GM18519 (cell line): Measurements from ENCODE around the gene UVRAG.
"Not testable (repeated sequence)": the region's sequence is repeated elsewhere in the genome, so short reads cannot be mapped to it uniquely, and the experiment has no call there.

Source experiments
- ATAC-seq: cut with Tn5 transposase; IDR thresholded peaks from one replicate; pipeline ENCODE4 v1.9.1; 2021; ENCODE audit warnings: mild to moderate bottlenecking, moderate library complexity; ENCODE audit not compliant: unreplicated experiment, low FRiP score

UVRAG gene

GRCh38 chr11:75945947-75946346 lies 130.9 kb downstream of the UVRAG start:
- no peak for ATAC-seq

DNA sequence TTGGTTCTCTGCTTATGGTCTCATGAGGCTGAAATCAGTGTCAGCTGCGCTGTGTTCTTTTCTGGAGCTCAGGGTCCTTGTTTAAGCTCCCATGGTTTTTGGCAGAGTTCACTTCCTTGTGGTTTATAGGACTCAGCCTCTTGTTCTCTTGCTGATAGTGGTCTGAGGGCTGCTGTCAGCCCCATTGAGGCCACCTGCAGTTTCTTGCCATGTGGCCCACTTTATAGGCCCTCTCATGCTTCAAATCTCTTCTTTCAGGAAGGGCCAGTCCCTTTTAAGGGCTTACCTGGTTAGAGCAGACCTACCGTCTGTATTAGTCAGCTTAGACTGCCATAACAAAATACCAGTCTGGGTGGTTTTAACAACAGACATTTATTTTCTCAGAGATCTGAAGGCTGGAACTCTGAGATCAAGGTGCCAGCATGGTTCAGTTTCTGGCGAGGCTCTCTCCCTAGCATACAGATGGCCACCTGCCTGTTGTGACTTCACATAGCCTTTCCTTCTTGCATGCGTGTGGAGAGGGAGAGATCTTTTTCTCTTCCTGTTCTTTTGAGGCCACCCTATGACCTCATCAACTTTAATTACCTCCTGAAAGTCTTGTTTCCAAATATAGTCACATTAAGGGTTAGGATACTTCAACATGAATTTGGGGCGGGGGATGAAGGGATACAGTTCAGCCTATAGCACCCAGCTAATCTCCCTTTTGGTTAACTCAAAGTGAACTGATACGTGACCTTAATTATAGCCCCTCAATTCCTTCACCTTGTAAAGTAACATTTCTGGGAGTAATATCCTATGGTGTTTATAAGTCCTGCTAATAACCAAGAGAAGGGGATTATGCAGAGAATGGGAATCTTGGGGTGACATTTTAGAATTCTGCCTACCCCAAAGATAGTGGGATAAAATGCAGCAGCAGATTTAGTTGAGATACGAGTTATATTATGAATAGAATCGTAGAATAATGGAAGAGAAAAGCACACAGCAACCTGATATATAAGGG lies 131.8 kb downstream of the UVRAG start:
- no peak for ATAC-seq

DNA sequence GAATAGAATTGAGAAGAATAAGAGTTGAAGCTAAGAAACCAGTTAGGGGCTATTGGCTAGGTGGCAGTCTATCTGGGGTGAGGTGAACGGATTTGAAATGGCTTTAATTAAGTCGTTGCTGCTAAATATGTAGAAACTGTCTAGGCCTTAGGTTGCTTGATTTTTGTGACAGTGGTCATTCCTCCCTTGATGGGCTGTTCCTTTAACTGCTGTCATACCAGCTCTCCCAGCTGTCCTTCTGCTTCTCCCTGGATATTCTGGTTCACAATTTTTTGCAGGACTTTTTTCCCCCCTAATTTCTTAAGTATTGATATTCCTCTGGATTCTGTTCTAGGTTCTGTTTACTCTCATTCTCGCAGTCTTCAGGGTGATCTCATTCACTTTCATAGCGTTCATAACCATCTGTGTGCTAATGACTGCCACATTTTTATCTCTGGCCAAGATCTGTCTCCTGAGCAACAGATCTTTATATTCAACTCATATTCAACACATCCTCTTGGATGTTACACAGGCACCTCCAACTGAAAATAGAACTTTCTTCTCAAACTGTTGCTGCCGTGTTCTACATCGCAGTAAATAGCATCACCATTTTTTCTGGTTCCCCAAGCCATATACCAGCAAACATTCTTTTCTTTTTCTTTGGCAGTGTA lies 134.1 kb downstream of the UVRAG start:
- no peak for ATAC-seq

DNA sequence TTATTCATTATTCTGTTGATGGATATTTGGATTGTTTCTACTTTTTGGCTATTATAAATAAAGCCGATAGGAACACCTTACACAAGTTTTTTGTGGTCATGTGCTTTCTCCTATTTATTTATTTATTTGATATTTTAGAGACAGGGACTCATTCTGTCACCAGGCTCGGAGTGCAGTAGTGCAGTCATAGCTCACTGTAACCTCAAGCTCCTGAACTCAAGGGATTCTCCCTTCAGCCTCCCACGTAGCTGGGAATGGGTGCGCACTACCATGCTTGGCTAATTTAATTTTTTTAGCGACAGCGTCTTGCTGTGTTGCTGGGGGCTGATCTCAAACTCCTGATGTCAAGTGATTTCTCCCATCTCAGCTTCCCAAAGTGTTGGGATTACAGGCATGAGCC lies 135.1 kb downstream of the UVRAG start:
- no peak for ATAC-seq

DNA sequence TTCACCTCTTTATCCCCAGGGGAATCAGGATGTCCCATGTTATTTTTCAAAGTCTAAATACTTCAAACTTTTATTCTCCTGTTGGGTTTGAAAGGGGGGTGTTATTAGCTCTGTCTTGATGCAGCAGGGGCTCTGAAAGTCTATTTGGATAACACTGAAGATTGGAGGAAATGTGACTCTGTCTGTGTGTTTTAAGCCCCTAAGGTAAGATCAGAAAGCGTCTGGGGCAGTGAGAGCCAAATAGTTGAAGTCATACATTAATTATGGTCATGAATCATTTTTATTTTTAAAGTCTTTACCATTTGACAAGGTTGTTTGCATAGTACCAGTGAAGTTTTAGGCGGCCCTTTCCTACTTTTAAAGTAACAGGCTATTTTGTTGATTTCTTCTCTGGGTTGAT lies 139.0 kb downstream of the UVRAG start:
- no peak for ATAC-seq

GRCh38 chr11:75955443-75955842 lies 140.4 kb downstream of the UVRAG start:
- no peak for ATAC-seq

- no peak for ATAC-seq
Observed at GRCh38 chr11:75959540-75959939, 144.5 kb downstream of the UVRAG start.

GRCh38 chr11:75964071-75964470 lies 149.1 kb downstream of the UVRAG start:
- ATAC-seq, result no peak

GRCh38 chr11:75966537-75967287 lies 151.7 kb downstream of the UVRAG start:
- no peak for ATAC-seq

GRCh38 chr11:75968021-75968625 lies 153.1 kb downstream of the UVRAG start:
- ATAC-seq, result no peak

GRCh38 chr11:75969626-75970308 lies 154.8 kb downstream of the UVRAG start:
- no peak for ATAC-seq

- ATAC-seq, result not testable (repeated sequence)
Observed at GRCh38 chr11:75973710-75974109, 158.7 kb downstream of the UVRAG start.

- ATAC-seq, result not testable (repeated sequence)
Observed at GRCh38 chr11:75979075-75979474, 164.1 kb downstream of the UVRAG start.

- not testable (repeated sequence) for ATAC-seq
Observed at GRCh38 chr11:75979479-75980027, 164.5 kb downstream of the UVRAG start.

DNA sequence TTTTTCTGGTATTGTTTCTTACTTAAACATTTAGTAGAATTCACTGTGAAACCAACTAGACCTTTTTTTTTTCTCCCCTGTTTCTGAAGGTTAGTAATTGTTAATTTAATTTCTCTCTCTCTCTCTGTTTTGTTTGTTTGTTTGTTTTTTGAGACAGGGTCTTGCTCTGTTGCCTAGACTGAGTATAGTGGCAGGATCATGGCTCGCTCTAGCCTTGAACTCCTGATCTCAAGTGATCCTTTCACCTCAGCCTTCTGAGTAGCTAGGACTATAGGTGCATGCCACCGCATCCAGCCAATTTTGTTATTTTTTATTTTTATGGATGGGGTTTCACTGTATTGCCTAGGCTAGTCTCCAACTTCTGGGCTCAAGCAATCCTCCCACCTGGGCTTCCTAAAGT lies 165.0 kb downstream of the UVRAG start:
- no peak for ATAC-seq

DNA sequence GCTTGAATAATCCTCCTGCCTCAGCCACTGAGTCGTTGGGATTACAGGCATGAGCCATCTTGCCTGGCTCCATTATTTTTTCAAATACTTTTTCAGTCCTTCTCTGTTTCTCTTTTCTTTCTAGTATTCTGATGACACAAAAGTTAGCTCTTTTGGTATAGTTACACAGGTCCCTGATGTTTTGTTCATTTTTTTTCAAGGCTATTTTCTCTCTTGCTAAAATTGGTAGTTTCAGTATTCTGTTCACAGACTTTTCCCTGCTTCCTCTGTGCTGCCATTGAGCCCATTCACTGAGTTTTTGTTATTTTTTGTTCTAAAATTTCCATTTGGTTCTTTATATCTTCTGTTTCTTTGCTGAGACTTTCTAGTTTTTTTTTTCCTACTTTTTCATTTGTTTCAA lies 166.5 kb downstream of the UVRAG start:
- no peak for ATAC-seq

DNA sequence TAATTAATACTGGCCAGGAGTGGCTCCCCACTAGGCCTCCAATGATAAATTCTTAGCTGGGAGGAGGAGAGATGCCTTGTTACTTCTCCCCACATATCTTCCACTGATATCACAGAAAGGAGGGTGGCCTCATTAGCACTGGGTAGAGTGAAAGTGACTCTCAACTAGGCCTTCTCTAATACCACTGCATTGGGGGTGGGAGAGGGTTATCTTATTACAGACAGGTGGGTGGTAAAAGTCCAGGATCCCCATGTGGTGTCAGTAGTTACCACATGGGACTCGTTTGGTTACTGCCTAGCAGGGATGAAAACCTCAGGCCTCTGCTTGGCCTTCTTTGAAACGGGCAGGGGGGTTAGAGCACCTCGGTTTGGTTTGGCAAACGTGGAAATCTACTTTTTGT lies 167.3 kb downstream of the UVRAG start:
- ATAC-seq, result no peak

DNA sequence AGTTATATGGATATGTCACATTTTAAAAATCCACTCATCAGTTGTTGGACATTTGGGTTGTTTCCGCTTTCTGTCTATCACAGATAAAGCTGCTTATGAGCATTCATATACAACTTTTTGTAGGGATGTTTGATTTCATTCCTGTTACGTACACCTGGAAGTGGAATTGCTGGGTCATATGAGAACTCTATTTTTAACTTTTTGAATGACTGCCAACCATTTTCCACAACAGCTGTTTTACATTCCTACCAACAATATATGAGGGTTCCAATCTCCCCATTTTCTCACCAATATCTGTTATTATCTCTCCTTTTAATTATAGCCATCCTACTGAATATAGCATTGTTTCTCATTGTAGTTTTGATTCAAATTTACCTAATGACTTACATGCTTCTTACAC lies 172.0 kb downstream of the UVRAG start:
- no peak for ATAC-seq

GRCh38 chr11:75993126-75993525 lies 178.1 kb downstream of the UVRAG start:
- no peak for ATAC-seq

DNA sequence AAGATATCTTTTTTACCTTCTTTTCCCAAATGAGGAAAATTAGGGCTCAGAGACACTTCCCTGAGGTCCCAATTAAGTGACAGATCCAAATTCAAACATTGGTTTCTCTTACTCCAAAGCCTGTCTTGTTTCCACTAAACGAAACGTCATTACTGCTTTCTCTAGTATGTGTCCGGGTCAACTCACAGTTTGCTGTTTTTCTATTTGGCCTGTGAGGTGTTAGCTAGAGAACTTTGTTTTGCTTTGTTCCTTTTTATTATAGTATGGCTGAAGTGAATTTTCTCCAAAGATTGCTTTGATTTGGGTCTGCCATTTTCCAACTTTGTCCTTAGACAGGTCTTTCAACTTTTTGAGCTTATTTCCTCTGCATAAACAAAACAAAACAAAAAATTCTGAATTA lies 179.6 kb downstream of the UVRAG start:
- ATAC-seq, result no peak
